PC-3 (cell line): ENCODE data around the gene TRMT2B.

Experiments used
- EZH2 ChIP-seq: fragments of 300-600 bp; sonication (generic); IDR thresholded peaks from one replicate; pipeline ENCODE4 v1.6.1; 2017; ENCODE audit warnings: antibody characterized with exemption, mild to moderate bottlenecking, low read length; ENCODE audit not compliant: unreplicated experiment
- EZH2phosphoT487 ChIP-seq: fragments of 300-600 bp; sonication (generic); IDR thresholded peaks from 2 replicates; pipeline ENCODE4 v1.6.1; 2018; ENCODE audit warnings: mild to moderate bottlenecking, antibody characterized with exemption, low read length, borderline replicate concordance
- TF ChIP-seq, protein P1 (sequence below): fragments of 300-600 bp; sonication (generic); conservative IDR thresholded peaks from 2 replicates; pipeline ENCODE4 v1.5.1; 2017; ENCODE audit warnings: antibody characterized with exemption, low read depth, mild to moderate bottlenecking, low read length

GRCh38 chrX:101051153-101051548 is 760 bp downstream of the TRMT2B start:
- TF ChIP-seq, protein P1, sequence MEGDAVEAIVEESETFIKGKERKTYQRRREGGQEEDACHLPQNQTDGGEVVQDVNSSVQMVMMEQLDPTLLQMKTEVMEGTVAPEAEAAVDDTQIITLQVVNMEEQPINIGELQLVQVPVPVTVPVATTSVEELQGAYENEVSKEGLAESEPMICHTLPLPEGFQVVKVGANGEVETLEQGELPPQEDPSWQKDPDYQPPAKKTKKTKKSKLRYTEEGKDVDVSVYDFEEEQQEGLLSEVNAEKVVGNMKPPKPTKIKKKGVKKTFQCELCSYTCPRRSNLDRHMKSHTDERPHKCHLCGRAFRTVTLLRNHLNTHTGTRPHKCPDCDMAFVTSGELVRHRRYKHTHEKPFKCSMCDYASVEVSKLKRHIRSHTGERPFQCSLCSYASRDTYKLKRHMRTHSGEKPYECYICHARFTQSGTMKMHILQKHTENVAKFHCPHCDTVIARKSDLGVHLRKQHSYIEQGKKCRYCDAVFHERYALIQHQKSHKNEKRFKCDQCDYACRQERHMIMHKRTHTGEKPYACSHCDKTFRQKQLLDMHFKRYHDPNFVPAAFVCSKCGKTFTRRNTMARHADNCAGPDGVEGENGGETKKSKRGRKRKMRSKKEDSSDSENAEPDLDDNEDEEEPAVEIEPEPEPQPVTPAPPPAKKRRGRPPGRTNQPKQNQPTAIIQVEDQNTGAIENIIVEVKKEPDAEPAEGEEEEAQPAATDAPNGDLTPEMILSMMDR, result no peak
- TF ChIP-seq EZH2phosphoT487 (no peak), EZH2 (no peak)
